Subcutaneous abdominal adipose tissue (tissue), 5 donors: ENCODE results near the gene DNAH17.

ENCODE experiments used
- H3K27ac ChIP-seq: one replicate; pipeline ENCODE4 v1.7.0; 2013; ENCODE audit warnings: low read depth, mild to moderate bottlenecking, inconsistent platforms, low read length, moderate library complexity
- H3K27me3 ChIP-seq, 5 donors: one replicate each; pipeline ENCODE4 v1.7.0; 2013; ENCODE audit warnings: low read length in 5 of 5, inconsistent platforms in 1 of 5; ENCODE audit not compliant: control insufficient read depth in 5 of 5, insufficient read depth in 4 of 5
- H3K36me3 ChIP-seq, 5 donors: one replicate each; pipeline ENCODE4 v1.7.0; 2013; ENCODE audit warnings: low read length in 5 of 5; ENCODE audit not compliant: control insufficient read depth in 5 of 5, insufficient read depth in 5 of 5
- H3K4me1 ChIP-seq, 5 donors: one replicate each; pipeline ENCODE4 v1.7.0; 2013; ENCODE audit warnings: low read length in 5 of 5, mild to moderate bottlenecking in 3 of 5, moderate library complexity in 1 of 5; ENCODE audit not compliant: control insufficient read depth in 5 of 5, insufficient read depth in 5 of 5
- H3K4me3 ChIP-seq, 5 donors: one replicate each; pipeline ENCODE4 v1.7.0; 2013; ENCODE audit warnings: low read length in 5 of 5, low read depth in 1 of 5
- H3K9ac ChIP-seq, 5 donors: one replicate each; pipeline ENCODE4 v1.7.0; 2013; ENCODE audit warnings: low read length in 5 of 5, mild to moderate bottlenecking in 4 of 5, moderate library complexity in 3 of 5
- H3K9me3 ChIP-seq, 5 donors: one replicate each; pipeline ENCODE4 v1.7.0; 2013; ENCODE audit warnings: low read length in 5 of 5; ENCODE audit not compliant: control insufficient read depth in 5 of 5
- donor health status: healthy.
- donor health status: healthy.
- donor health status: healthy.
- donor health status: healthy.
- donor health status: healthy.

DNAH17 gene

GRCh38 chr17:78401246-78401645, 175.9 kb downstream of the DNAH17 start:
- H3K27me3 ChIP-seq, result no peaks in the 10 kb centered on the region
- peaks cover 0 to 86% (median 81%) of the 10 kb centered on the region in 5 donors for H3K36me3 ChIP-seq

GRCh38 chr17:78400581-78401240, 176.5 kb downstream of the DNAH17 start:
- H3K9me3 ChIP-seq, result no peaks in the 10 kb centered on the region
- peaks cover 5 to 34% (median 26%) of the 10 kb centered on the region in 5 donors for H3K4me1 ChIP-seq

More at GRCh38 chr17:78401246-78401645, 175.9 kb downstream of the DNAH17 start:
- H3K27ac ChIP-seq, result no peak overlapping the region
- H3K9me3 ChIP-seq, result no peaks in the 10 kb centered on the region
- no peak overlapping the region for H3K4me3 ChIP-seq
- no peak overlapping the region for H3K9ac ChIP-seq
- H3K4me1 ChIP-seq, result peaks cover 5 to 32% (median 21%) of the 10 kb centered on the region in 5 donors

GRCh38 chr17:78399693-78400144, 177.5 kb downstream of the DNAH17 start:
- Histone ChIP-seq H3K9ac (no peak overlapping the region), H3K4me1 (peaks cover 8 to 36% (median 34%) of the 10 kb centered on the region in 5 donors), H3K36me3 (peaks cover 0 to 85% (median 83%) of the 10 kb centered on the region in 5 donors), H3K27ac (no peak overlapping the region), H3K4me3 (no peak overlapping the region), H3K9me3 (no peaks in the 10 kb centered on the region), H3K27me3 (no peaks in the 10 kb centered on the region)

More at GRCh38 chr17:78400581-78401240, 176.5 kb downstream of the DNAH17 start:
- Histone ChIP-seq H3K9ac (no peak overlapping the region), H3K27me3 (no peaks in the 10 kb centered on the region), H3K36me3 (peaks cover 0 to 87% (median 81%) of the 10 kb centered on the region in 5 donors), H3K27ac (no peak overlapping the region), H3K4me3 (no peak overlapping the region)

GRCh38 chr17:78399028-78399692, 178.0 kb downstream of the DNAH17 start:
- Histone ChIP-seq H3K27me3 (no peaks in the 10 kb centered on the region), H3K4me1 (peaks cover 9 to 40% (median 34%) of the 10 kb centered on the region in 5 donors), H3K27ac (peak overlapping the region; percentile 74), H3K36me3 (peaks cover 0 to 83% (median 80%) of the 10 kb centered on the region in 5 donors), H3K9me3 (no peaks in the 10 kb centered on the region), H3K4me3 (no peak overlapping the region), H3K9ac (no peak overlapping the region)

- Histone ChIP-seq H3K4me3 (no peak overlapping the region), H3K27me3 (no peaks in the 10 kb centered on the region), H3K9me3 (no peaks in the 10 kb centered on the region), H3K36me3 (peaks cover 3 to 78% (median 77%) of the 10 kb centered on the region in 5 donors), H3K27ac (peak overlapping the region; percentile 74), H3K4me1 (peaks cover 10 to 46% (median 34%) of the 10 kb centered on the region in 5 donors), H3K9ac (no peak overlapping the region)
Measured at GRCh38 chr17:78398390-78398789, 178.8 kb downstream of the DNAH17 start.

GRCh38 chr17:78397681-78398101, 179.5 kb downstream of the DNAH17 start:
- Histone ChIP-seq H3K4me1 (peaks cover 10 to 46% (median 34%) of the 10 kb centered on the region in 5 donors), H3K9ac (peak overlapping the region in 1 of 5 donors; percentile 64), H3K36me3 (peaks cover 4 to 75% (median 73%) of the 10 kb centered on the region in 5 donors), H3K4me3 (no peak overlapping the region), H3K27me3 (no peaks in the 10 kb centered on the region), H3K27ac (peak overlapping the region; percentile 74), H3K9me3 (no peaks in the 10 kb centered on the region)

GRCh38 chr17:78396441-78397337, 180.5 kb downstream of the DNAH17 start:
- Histone ChIP-seq H3K9ac (peak overlapping the region in 3 of 5 donors; percentile 53 to 64 (median 57)), H3K27me3 (no peaks in the 10 kb centered on the region), H3K4me3 (peak overlapping the region in 1 of 5 donors; percentile 19), H3K27ac (peak overlapping the region; percentile 74), H3K9me3 (no peaks in the 10 kb centered on the region), H3K36me3 (peaks cover 4 to 65% (median 64%) of the 10 kb centered on the region in 5 donors), H3K4me1 (peaks cover 10 to 46% (median 34%) of the 10 kb centered on the region in 5 donors)

GRCh38 chr17:78395155-78395554, 182.0 kb downstream of the DNAH17 start:
- Histone ChIP-seq H3K9ac (peak overlapping the region in 1 of 5 donors; percentile 16), H3K36me3 (peaks cover 4 to 53% (median 50%) of the 10 kb centered on the region in 5 donors), H3K4me1 (peaks cover 10 to 60% (median 39%) of the 10 kb centered on the region in 5 donors)

GRCh38 chr17:78394209-78394608, 183.0 kb downstream of the DNAH17 start:
- Histone ChIP-seq H3K36me3 (peaks cover 4 to 44% (median 41%) of the 10 kb centered on the region in 5 donors), H3K9ac (no peak overlapping the region), H3K27ac (no peak overlapping the region), H3K27me3 (no peaks in the 10 kb centered on the region), H3K9me3 (no peaks in the 10 kb centered on the region), H3K4me1 (peaks cover 10 to 66% (median 44%) of the 10 kb centered on the region in 5 donors), H3K4me3 (no peak overlapping the region)

More at GRCh38 chr17:78395155-78395554, 182.0 kb downstream of the DNAH17 start:
- H3K27ac ChIP-seq, result peak overlapping the region; percentile 74
- no peaks in the 10 kb centered on the region for H3K27me3 ChIP-seq
- no peaks in the 10 kb centered on the region for H3K9me3 ChIP-seq
- H3K4me3 ChIP-seq, result no peak overlapping the region
